Smooth muscle cell (in vitro differentiated cells): ENCODE measurements around the gene SLC25A4. TPM values are rescaled to one million over a fixed set of nuclear protein-coding genes. Genes with fewer than 3 reads are reported as not detected.
"Not testable (repeated sequence)": the region's sequence is repeated elsewhere in the genome, so short reads cannot be mapped to it uniquely, and the experiment has no call there.

Experiments used
- DNase-seq: peaks from one replicate; lab custom pipeline; 2025; ENCODE audit not compliant: unreplicated experiment; lab: John Stamatoyannopoulos, UW
- H2AFZ ChIP-seq: fragments of 200-600 bp; sonication (generic); 2 replicates; pipeline ENCODE4 v1.6.0; 2016; ENCODE audit warnings: antibody characterized with exemption, low read depth, mild to moderate bottlenecking
- H3F3A ChIP-seq: fragments of 200-600 bp; sonication (generic); 2 replicates; pipeline ENCODE4 v1.6.0; 2017; ENCODE audit warnings: antibody characterized with exemption, low read depth
- H3K27ac ChIP-seq: fragments of 200-600 bp; sonication (generic); 2 replicates; pipeline ENCODE4 v1.5.1; 2016; ENCODE audit warnings: low read depth, mild to moderate bottlenecking
- H3K27me3 ChIP-seq: fragments of 200-600 bp; sonication (generic); 2 replicates; pipeline ENCODE4 v1.6.1; 2016; ENCODE audit warnings: low read depth, mild to moderate bottlenecking
- H3K36me3 ChIP-seq: fragments of 200-600 bp; sonication (generic); 2 replicates; pipeline ENCODE4 v1.5.1; 2016; ENCODE audit warnings: low read depth
- H3K4me1 ChIP-seq: fragments of 200-600 bp; sonication (generic); 2 replicates; pipeline ENCODE4 v1.5.1; 2016; ENCODE audit warnings: low read depth
- H3K4me2 ChIP-seq: fragments of 200-600 bp; sonication (generic); 2 replicates; pipeline ENCODE4 v1.6.0; 2016; ENCODE audit warnings: mild to moderate bottlenecking
- H3K4me3 ChIP-seq: fragments of 200-600 bp; sonication (generic); 2 replicates; pipeline ENCODE4 v1.5.1; 2016; ENCODE audit warnings: mild to moderate bottlenecking
- H3K79me2 ChIP-seq: fragments of 200-600 bp; sonication (generic); 2 replicates; pipeline ENCODE4 v1.6.0; 2016; ENCODE audit warnings: low read depth, mild to moderate bottlenecking
- H3K9ac ChIP-seq: fragments of 200-600 bp; sonication (generic); 2 replicates; pipeline ENCODE4 v1.6.0; 2016; ENCODE audit warnings: low read depth
- H3K9me3 ChIP-seq: fragments of 200-600 bp; sonication (generic); replicated peaks from 2 replicates; pipeline ENCODE4 v1.5.1; 2016; ENCODE audit warnings: low read depth
- H4K20me1 ChIP-seq: fragments of 200-600 bp; sonication (generic); 2 replicates; pipeline ENCODE4 v1.6.0; 2016; ENCODE audit warnings: low read depth
- WGBS: methylation state at CpG from one replicate; pipeline ENCODE4 v1.1.7; 2016; ENCODE audit warnings: low lambda C conversion rate; 5-methylcytosine and 5-hydroxymethylcytosine counted together
- polyA plus RNA-seq: library from polyadenylated mRNA; unstranded; fragments of >200 nt; fragmentation: Nextera tagmentation; extraction: Ambion mirVana; gene quantifications from 2 replicates; pipeline ENCODE4 v1.2.1, GENCODE V29; 2016
- total RNA-seq: library from RNA; depleted of rRNA; stranded (reverse); fragments of >200 nt; gene quantifications from 2 replicates; pipeline ENCODE4 v1.2.3, GENCODE V29; 2014
- TF ChIP-seq, protein P1 (sequence below): fragments of 200-600 bp; sonication (generic); IDR thresholded peaks from 2 replicates; pipeline ENCODE4 v1.5.1; 2017; ENCODE audit warnings: borderline replicate concordance, mild to moderate bottlenecking, antibody characterized with exemption; ENCODE audit not compliant: insufficient read depth, poor library complexity, severe bottlenecking

SLC25A4 gene
- total and polyA plus RNA-seq, 2 experiments from 2014 or later: 16.0 to 19.0 TPM

GRCh38 chr4:185196437-185196836, 53.4 kb downstream of the SLC25A4 start:
- H3K9me3 ChIP-seq: no peaks in the 10 kb centered on the region
- no peak for DNase-seq
- WGBS: 82% methylated on average over 2 of the region's 2 CpGs
- TF ChIP-seq, protein P1, sequence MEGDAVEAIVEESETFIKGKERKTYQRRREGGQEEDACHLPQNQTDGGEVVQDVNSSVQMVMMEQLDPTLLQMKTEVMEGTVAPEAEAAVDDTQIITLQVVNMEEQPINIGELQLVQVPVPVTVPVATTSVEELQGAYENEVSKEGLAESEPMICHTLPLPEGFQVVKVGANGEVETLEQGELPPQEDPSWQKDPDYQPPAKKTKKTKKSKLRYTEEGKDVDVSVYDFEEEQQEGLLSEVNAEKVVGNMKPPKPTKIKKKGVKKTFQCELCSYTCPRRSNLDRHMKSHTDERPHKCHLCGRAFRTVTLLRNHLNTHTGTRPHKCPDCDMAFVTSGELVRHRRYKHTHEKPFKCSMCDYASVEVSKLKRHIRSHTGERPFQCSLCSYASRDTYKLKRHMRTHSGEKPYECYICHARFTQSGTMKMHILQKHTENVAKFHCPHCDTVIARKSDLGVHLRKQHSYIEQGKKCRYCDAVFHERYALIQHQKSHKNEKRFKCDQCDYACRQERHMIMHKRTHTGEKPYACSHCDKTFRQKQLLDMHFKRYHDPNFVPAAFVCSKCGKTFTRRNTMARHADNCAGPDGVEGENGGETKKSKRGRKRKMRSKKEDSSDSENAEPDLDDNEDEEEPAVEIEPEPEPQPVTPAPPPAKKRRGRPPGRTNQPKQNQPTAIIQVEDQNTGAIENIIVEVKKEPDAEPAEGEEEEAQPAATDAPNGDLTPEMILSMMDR: no peak
- no peak overlapping the region for H3K9ac ChIP-seq
- H3K36me3 ChIP-seq: no peaks in the 10 kb centered on the region
- H3K79me2 ChIP-seq: peaks cover 19% of the 10 kb centered on the region
- no peak overlapping the region for H3K27ac ChIP-seq
- no peaks in the 10 kb centered on the region for H3F3A ChIP-seq
- no peak overlapping the region for H3K4me2 ChIP-seq
- H3K27me3 ChIP-seq: no peaks in the 10 kb centered on the region
- peaks cover under 1% of the 10 kb centered on the region for H3K4me1 ChIP-seq
- peaks cover 5% of the 10 kb centered on the region for H4K20me1 ChIP-seq
- no peak overlapping the region for H2AFZ ChIP-seq
- H3K4me3 ChIP-seq: no peak overlapping the region

- 96% methylated on average over 4 of the region's 4 CpGs for WGBS
- not testable (repeated sequence) for H3K36me3 ChIP-seq, H3K9ac ChIP-seq, H2AFZ ChIP-seq, H3K27me3 ChIP-seq, H3K9me3 ChIP-seq, H3K4me2 ChIP-seq, H3K27ac ChIP-seq, H4K20me1 ChIP-seq, DNase-seq, H3F3A ChIP-seq, H3K4me3 ChIP-seq
- peaks cover 10% of the 10 kb centered on the region for H3K4me1 ChIP-seq
- H3K79me2 ChIP-seq: peaks cover 12% of the 10 kb centered on the region
These were observed 55.1 kb downstream of the SLC25A4 start for GRCh38 chr4:185198189-185198588.

Other genes starting within 250 kb of the SLC25A4 start
- not detected in 2 replicates for gene HELT, start 124.8 kb upstream of the SLC25A4 start, total RNA-seq
- not detected in 2 replicates for gene HELT, start 124.8 kb upstream of the SLC25A4 start, polyA plus RNA-seq
- 19.0 and 28.2 TPM in 2 replicates for gene CFAP97, start 60.7 kb downstream of the SLC25A4 start, total RNA-seq
- 11.4 and 15.7 TPM in 2 replicates for gene CFAP97, start 60.7 kb downstream of the SLC25A4 start, polyA plus RNA-seq
- gene SNX25, start 66.3 kb downstream of the SLC25A4 start, total RNA-seq: 23.6 and 25.5 TPM in 2 replicates
- gene SNX25, start 66.3 kb downstream of the SLC25A4 start, polyA plus RNA-seq: 12.3 and 16.1 TPM in 2 replicates